NB4 (cell line): Measurements from ENCODE around the gene FCGR3B.
"Not testable (repeated sequence)": the region's sequence is repeated elsewhere in the genome, so short reads cannot be mapped to it uniquely, and the experiment has no call there.

Experiments used
- CTCF ChIP-seq: IDR thresholded peaks from one replicate; pipeline ENCODE4 v1.5.1; 2012; ENCODE audit warnings: low read depth, low read length
- POLR2A ChIP-seq: IDR thresholded peaks from 2 replicates; pipeline ENCODE4 v1.6.1; 2011; ENCODE audit warnings: mild to moderate bottlenecking; ENCODE audit not compliant: insufficient read length; ENCODE audit errors: extremely low read depth

- TF ChIP-seq CTCF, POLR2A: not testable (repeated sequence)
Measured at GRCh38 chr1:161624605-161625004, 6.4 kb downstream of the FCGR3B start.
